HEK293 (cell line): ENCODE results near the gene HPCA.

Source experiments
- CTCF ChIA-PET: fragments of 350-600 bp; formaldehyde crosslinking; extraction: SDS; loops from one replicate; lab custom pipeline; 2021; ENCODE audit warnings: antibody characterized with exemption; lab: Yijun Ruan, JAX
- POLR2A ChIA-PET: fragments of 300-600 bp; formaldehyde crosslinking; extraction: SDS; loops from one replicate; lab custom pipeline; 2020; ENCODE audit warnings: antibody characterized with exemption, inconsistent platforms; lab: Yijun Ruan, JAX
- H3K27ac ChIP-seq: fragments of 200-500 bp; sonication (Bioruptor generic); 2 replicates; pipeline ENCODE4 v1.5.1; 2014; ENCODE audit warnings: low read depth, low read length, control low read depth, inconsistent platforms; ENCODE audit errors: extremely low read depth
- H3K36me3 ChIP-seq, 2 experiments: fragments of 200-500 bp in 1 of 2; sonication (Bioruptor generic) in 1 of 2; 1 replicate in 1 of 2; 2 replicates in 1 of 2; pipeline ENCODE4 v1.5.1; 2014 to 2017; ENCODE audit warnings: inconsistent platforms in 2 of 2, low read length in 2 of 2; ENCODE audit not compliant: control insufficient read depth in 2 of 2, insufficient read depth in 1 of 2
- H3K4me1 ChIP-seq: fragments of 200-500 bp; sonication (Bioruptor generic); 2 replicates; pipeline ENCODE4 v1.5.1; 2014; ENCODE audit warnings: mild to moderate bottlenecking, low read length, inconsistent platforms; ENCODE audit not compliant: control insufficient read depth, insufficient read depth
- H3K4me3 ChIP-seq: 2 replicates; pipeline ENCODE4 v1.5.1; 2011; ENCODE audit warnings: low read depth, mild to moderate bottlenecking, control low read depth, low read length, moderate library complexity
- H3K9me3 ChIP-seq: fragments of 200-500 bp; sonication (Bioruptor generic); 2 replicates; pipeline ENCODE4 v1.5.1; 2014; ENCODE audit warnings: low read depth, low read length, inconsistent platforms; ENCODE audit not compliant: control insufficient read depth, insufficient read depth
- REST ChIP-seq: fragments of 450-650 bp; formaldehyde crosslinking; IDR thresholded peaks from 2 replicates; pipeline ENCODE4 v1.5.1; 2016; ENCODE audit warnings: missing biosample characterization, missing genetic modification characterization
- SP3 ChIP-seq: fragments of 450-650 bp; formaldehyde crosslinking; IDR thresholded peaks from 2 replicates; pipeline ENCODE4 v1.5.1; 2016; ENCODE audit warnings: missing biosample characterization, missing genetic modification characterization
- TCF7L2 ChIP-seq: IDR thresholded peaks from 2 replicates; pipeline ENCODE4 v1.6.1; 2011; ENCODE audit warnings: low read depth, mild to moderate bottlenecking, inconsistent platforms, low read length, moderate library complexity, borderline replicate concordance
- ZBTB20 ChIP-seq: fragments of 450-650 bp; formaldehyde crosslinking; IDR thresholded peaks from 2 replicates; pipeline ENCODE4 v1.5.1; 2016; ENCODE audit warnings: missing biosample characterization, missing genetic modification characterization
- ZFP3 ChIP-seq: fragments of 450-650 bp; formaldehyde crosslinking; IDR thresholded peaks from 2 replicates; pipeline ENCODE4 v1.5.1; 2016; ENCODE audit warnings: low read depth, missing biosample characterization, missing genetic modification characterization
- ZFP37 ChIP-seq: fragments of 450-650 bp; formaldehyde crosslinking; IDR thresholded peaks from 2 replicates; pipeline ENCODE4 v1.5.1; 2016; ENCODE audit warnings: missing biosample characterization, missing genetic modification characterization
- ZIC2 ChIP-seq: fragments of 450-650 bp; formaldehyde crosslinking; IDR thresholded peaks from 2 replicates; pipeline ENCODE4 v1.5.1; 2016; ENCODE audit warnings: missing biosample characterization, missing genetic modification characterization
- ZNF138 ChIP-seq: fragments of 450-650 bp; formaldehyde crosslinking; IDR thresholded peaks from 2 replicates; pipeline ENCODE4 v1.5.1; 2016; ENCODE audit warnings: missing biosample characterization, missing genetic modification characterization, borderline replicate concordance
- ZNF202 ChIP-seq: fragments of 450-650 bp; formaldehyde crosslinking; IDR thresholded peaks from 2 replicates; pipeline ENCODE4 v1.5.1; 2016; ENCODE audit warnings: missing biosample characterization, missing genetic modification characterization, borderline replicate concordance
- ZNF221 ChIP-seq: fragments of 450-650 bp; formaldehyde crosslinking; IDR thresholded peaks from 2 replicates; pipeline ENCODE4 v1.5.1; 2017; ENCODE audit warnings: missing biosample characterization, missing genetic modification characterization, borderline replicate concordance
- ZNF266 ChIP-seq: fragments of 450-650 bp; formaldehyde crosslinking; IDR thresholded peaks from 2 replicates; pipeline ENCODE4 v1.5.1; 2016; ENCODE audit warnings: missing biosample characterization, missing genetic modification characterization, low read depth
- ZNF335 ChIP-seq: fragments of 450-650 bp; formaldehyde crosslinking; conservative IDR thresholded peaks from 2 replicates; pipeline ENCODE4 v1.5.1; 2016; ENCODE audit warnings: missing biosample characterization, missing genetic modification characterization
- ZNF391 ChIP-seq: fragments of 450-650 bp; formaldehyde crosslinking; IDR thresholded peaks from 2 replicates; pipeline ENCODE4 v1.5.1; 2016; ENCODE audit warnings: low read depth, missing biosample characterization, missing genetic modification characterization, borderline replicate concordance
- ZNF394 ChIP-seq: fragments of 450-650 bp; formaldehyde crosslinking; IDR thresholded peaks from 2 replicates; pipeline ENCODE4 v1.5.1; 2016; ENCODE audit warnings: missing biosample characterization, missing genetic modification characterization, mild to moderate bottlenecking, moderate library complexity, borderline replicate concordance
- ZNF426 ChIP-seq: fragments of 450-650 bp; formaldehyde crosslinking; IDR thresholded peaks from 2 replicates; pipeline ENCODE4 v1.5.1; 2017; ENCODE audit warnings: missing biosample characterization, missing genetic modification characterization, mild to moderate bottlenecking, inconsistent platforms, moderate library complexity
- ZNF433 ChIP-seq: fragments of 450-650 bp; formaldehyde crosslinking; IDR thresholded peaks from 2 replicates; pipeline ENCODE4 v1.5.1; 2016; ENCODE audit warnings: missing biosample characterization, missing genetic modification characterization, low read depth
- ZNF518A ChIP-seq: fragments of 450-650 bp; formaldehyde crosslinking; conservative IDR thresholded peaks from 2 replicates; pipeline ENCODE4 v1.5.1; 2016; ENCODE audit warnings: low read depth, missing biosample characterization, missing genetic modification characterization
- ZNF544 ChIP-seq: fragments of 450-650 bp; formaldehyde crosslinking; IDR thresholded peaks from 2 replicates; pipeline ENCODE4 v1.5.0; 2017; ENCODE audit warnings: missing biosample characterization, missing genetic modification characterization
- ZNF792 ChIP-seq: fragments of 450-650 bp; formaldehyde crosslinking; IDR thresholded peaks from 2 replicates; pipeline ENCODE4 v1.5.1; 2016; ENCODE audit warnings: missing biosample characterization, missing genetic modification characterization
- ZSCAN16 ChIP-seq: fragments of 450-650 bp; formaldehyde crosslinking; IDR thresholded peaks from 2 replicates; pipeline ENCODE4 v1.5.1; 2016; ENCODE audit warnings: missing biosample characterization, missing genetic modification characterization
- TF ChIP-seq, protein P1 (sequence below): fragments of 450-650 bp; formaldehyde crosslinking; IDR thresholded peaks from 2 replicates; pipeline ENCODE4 v1.5.1; 2016; ENCODE audit warnings: missing biosample characterization, missing genetic modification characterization

HPCA gene

DNA sequence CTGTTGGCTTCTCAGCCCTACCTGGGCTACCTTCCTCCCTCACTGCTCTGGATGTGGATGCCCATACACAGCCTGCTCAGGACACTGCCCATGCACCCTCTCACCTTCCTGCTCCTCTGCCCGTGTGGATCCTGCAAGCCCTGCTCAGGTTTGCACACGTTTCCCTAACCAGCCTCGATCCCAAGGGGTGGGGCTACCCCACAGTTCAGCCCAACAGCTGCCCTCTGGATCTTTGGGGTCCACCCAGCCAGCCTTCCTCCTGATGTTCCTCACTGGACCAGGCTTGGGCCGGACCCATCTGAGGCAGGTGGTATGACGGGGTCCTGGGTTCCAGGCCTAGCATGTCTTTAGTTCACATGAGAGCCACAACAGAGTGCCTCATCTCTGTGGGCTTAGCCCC is 10.2 kb downstream of the HPCA start (continued):
- TF ChIP-seq ZNF518A (tag by site-specific recombination) (no peak), ZNF221 (tag by site-specific recombination) (no peak), ZBTB20 (tag by site-specific recombination) (no peak), ZNF138 (tag by site-specific recombination) (no peak), TCF7L2 (no peak), REST (tag by site-specific recombination) (no peak), ZNF266 (tag by site-specific recombination) (no peak)

- H3K4me3 ChIP-seq = no peak overlapping the region
- H3K36me3 ChIP-seq = no peaks in the 10 kb centered on the region
- ChIA-PET CTCF (interaction anchor here (0.6 to 2.3 kb wide), 5 partner anchors 7 to 49 kb away, joined by 3 to 6 read pairs (median 3); partner anchors contain the start of gene HPCA), POLR2A (interaction anchor here (1.5 kb wide), 1 partner anchor 11 kb away, joined by 3 read pairs; the partner anchor contains the start of gene HPCA)
- no peak overlapping the region for H3K27ac ChIP-seq
- H3K9me3 ChIP-seq = no peaks in the 10 kb centered on the region
- no peaks in the 10 kb centered on the region for H3K4me1 ChIP-seq
- TF ChIP-seq ZNF544 = no peak
- no peak for TF ChIP-seq ZNF202 (tag by site-specific recombination)
- TF ChIP-seq, protein P1, sequence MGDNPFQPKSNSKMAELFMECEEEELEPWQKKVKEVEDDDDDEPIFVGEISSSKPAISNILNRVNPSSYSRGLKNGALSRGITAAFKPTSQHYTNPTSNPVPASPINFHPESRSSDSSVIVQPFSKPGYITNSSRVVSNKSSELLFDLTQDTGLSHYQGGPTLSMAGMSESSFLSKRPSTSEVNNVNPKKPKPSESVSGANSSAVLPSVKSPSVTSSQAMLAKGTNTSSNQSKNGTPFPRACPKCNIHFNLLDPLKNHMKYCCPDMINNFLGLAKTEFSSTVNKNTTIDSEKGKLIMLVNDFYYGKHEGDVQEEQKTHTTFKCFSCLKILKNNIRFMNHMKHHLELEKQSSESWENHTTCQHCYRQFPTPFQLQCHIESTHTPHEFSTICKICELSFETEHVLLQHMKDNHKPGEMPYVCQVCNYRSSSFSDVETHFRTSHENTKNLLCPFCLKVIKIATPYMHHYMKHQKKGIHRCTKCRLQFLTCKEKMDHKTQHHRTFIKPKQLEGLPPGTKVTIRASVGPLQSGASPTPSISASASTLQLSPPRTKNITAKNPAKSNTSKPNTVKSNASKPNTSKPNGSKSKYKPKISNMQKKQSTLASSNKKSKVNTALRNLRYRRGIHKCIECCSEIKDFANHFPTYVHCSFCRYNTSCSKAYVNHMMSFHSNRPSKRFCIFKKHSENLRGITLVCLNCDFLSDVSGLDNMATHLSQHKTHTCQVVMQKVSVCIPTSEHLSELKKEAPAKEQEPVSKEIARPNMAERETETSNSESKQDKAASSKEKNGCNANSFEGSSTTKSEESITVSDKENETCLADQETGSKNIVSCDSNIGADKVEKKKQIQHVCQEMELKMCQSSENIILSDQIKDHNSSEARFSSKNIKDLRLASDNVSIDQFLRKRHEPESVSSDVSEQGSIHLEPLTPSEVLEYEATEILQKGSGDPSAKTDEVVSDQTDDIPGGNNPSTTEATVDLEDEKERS (tag by site-specific recombination) = no peak
- no peak for TF ChIP-seq ZSCAN16 (tag by site-specific recombination)
- no peak for TF ChIP-seq ZNF394 (tag by site-specific recombination)
- peak; percentile 68 for TF ChIP-seq ZIC2
- TF ChIP-seq ZNF391 (tag by site-specific recombination) = no peak
- TF ChIP-seq SP3 (tag by site-specific recombination) = no peak
- no peak for TF ChIP-seq ZFP37 (tag by site-specific recombination)
- TF ChIP-seq ZNF433 (tag by site-specific recombination) = no peak
- 0 out of 2 replicates have a peak, but pooled peaks have one; percentile 39 for TF ChIP-seq ZNF335 (tag by site-specific recombination)
- no peak for TF ChIP-seq ZNF426 (tag by site-specific recombination)
- peak; percentile 84; the same call in 1 of the 2 replicates for TF ChIP-seq ZFP3 (tag by site-specific recombination)
- no peak for TF ChIP-seq ZNF792 (tag by site-specific recombination)
Measured at GRCh38 chr1:32897082-32898049, 11.1 kb downstream of the HPCA start.
